GM12873 (cell line): ENCODE data around the gene FBXO30.

Experiments used
- CTCF ChIP-seq: IDR thresholded peaks from 2 replicates; pipeline ENCODE4 v1.5.1; 2012; ENCODE audit warnings: low read depth, mild to moderate bottlenecking, moderate library complexity, low read length, control low read depth; ENCODE audit not compliant: insufficient read depth; ENCODE audit errors: missing control alignments

Gene FBXO30

DNA sequence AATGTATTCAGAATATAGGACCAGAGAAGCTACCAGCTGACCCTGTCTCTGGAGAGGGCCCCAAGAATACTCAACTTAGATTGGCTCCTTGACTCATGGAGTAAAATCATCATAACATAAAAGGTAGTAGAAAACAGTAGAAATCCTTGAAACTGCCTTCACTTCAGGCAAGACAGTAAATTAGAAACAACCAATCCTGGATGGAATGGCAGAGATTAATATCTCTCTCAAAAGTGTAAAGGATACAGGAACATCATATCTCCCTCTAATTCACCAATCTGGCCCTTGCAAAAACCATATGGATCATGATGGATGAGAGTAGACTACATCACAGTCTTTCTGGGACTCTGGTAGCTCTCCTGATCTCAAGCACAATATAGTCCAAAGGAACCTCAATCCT is 58.9 kb downstream of the FBXO30 start:
- no peak for TF ChIP-seq CTCF

GRCh38 chr6:145752638-145753037 is 62.0 kb downstream of the FBXO30 start:
- TF ChIP-seq CTCF = no peak

DNA sequence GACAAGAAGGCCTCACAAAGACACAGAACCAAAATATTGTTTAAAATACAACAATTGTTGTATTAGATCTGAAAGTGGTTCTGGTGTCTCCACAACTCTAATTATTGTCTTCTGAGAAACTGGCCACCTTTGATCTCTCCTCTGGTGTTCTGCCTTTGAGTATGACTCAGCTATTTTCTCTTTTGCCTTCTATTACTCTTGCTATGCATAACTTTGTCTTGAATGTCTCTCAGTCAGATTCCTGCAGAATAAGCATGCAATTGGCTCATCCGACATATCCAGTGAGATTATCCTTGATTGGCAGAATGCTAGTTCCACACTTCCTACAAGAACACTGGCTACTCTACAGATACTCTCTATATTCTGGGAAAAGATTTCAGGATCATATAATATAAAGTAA is 65.0 kb downstream of the FBXO30 start:
- no peak for TF ChIP-seq CTCF

DNA sequence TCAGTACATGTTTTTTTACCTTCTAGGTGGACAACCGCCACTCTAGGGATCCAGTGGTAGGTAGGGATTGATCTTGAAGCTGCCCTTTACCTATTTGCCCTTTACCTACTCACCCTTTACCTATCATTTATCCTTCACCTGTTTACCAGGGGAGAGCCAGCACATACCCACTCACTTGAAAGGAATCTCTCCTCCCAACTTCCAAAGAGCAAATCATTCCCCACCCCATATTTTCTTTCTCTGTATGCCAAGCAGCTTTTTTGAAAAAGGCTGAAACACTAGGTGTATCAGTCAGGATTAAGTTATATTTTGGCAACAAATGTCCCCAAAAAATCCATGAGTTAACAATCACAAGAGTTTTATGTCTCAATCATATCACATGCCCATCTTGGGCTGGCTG is 68.7 kb downstream of the FBXO30 start:
- no peak for TF ChIP-seq CTCF

DNA sequence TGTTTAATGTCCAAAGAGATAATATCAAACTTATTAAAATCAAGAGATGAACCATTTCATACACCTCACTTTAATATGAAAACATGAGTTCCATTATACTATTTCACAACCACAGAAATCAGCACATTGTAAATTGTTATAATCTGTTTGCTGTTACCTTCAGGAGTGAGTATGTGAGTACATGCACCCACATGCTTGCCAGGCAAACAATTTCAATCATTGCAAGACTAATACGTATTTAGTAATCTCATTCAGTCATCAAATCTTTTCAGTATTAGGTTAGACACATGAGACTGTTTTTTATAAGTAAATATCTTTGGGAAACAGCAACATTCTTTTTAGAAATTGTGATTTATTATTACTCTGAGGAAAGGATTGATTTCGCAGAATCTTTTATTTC is 70.0 kb downstream of the FBXO30 start:
- no peak for TF ChIP-seq CTCF
